ENCODE results near the gene NKRF. TPM values are rescaled to one million over a fixed set of nuclear protein-coding genes. Genes with fewer than 3 reads are reported as not detected.

The NKRF gene
- polyA plus RNA-seq, 3 donors: 1.3 to 4.7 (median 2.4) TPM

DNA sequence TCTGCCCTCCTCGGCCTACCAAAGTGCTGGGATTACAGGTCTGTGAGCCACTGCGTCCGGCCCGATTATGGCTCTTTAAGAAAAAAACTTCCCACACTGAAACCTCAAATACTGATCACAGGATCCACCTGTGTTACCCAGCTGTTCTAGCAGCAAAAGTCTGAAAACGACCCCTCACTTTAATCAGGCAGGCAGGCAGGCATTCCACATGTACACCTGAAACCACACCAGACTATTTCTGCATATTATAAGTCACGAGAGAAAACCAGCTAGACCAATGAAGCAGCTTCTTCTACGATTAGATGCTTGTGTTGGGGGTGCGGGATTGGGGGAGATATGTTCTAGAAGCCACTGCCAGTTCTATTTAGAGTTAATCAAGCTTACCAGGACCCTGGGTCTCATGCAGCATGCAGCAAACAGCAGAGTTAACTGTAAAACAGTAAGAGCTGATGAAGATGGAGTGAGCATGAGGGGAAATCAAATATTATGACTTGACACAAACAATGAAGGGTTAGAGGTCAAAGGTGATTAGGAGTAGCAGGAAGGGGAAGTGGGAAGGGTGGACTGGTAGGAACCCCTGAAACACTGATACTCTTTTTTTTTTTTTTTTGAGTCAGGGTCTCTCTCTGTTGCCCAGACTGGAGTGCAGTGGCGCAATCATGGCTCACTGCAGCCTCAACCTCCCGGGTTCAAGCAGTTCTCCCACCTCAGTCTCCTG, 18.9 kb upstream of the NKRF start:
- Mint-ChIP-seq H3K36me3 (peaks cover 18 to 38% of the 10 kb centered on the region in 2 donors), H3K27ac (peak overlapping the region; percentile 12 to 73 (median 60)), H3K9me3 (no peaks in the 10 kb centered on the region), H3K4me3 (no peak overlapping the region), H3K4me1 (peaks cover 21% of the 10 kb centered on the region), H3K27me3 (ENCODE audit: low read depth in 3 of 3) (peaks cover 0 to 7% (median 0%) of the 10 kb centered on the region in 3 donors)
- no peak overlapping the region for H2AFZ ChIP-seq (ENCODE audit: insufficient read depth, low read depth, low read length, poor library complexity, severe bottlenecking)
- H3K27me3 ChIP-seq (ENCODE audit: control insufficient read depth in 2 of 2, insufficient read depth in 2 of 2, low read length in 2 of 2): no peaks in the 10 kb centered on the region
- peak overlapping the region in 1 of 2 donors; percentile 34 for H3K27ac ChIP-seq (ENCODE audit: low read depth in 1 of 2, low read length in 2 of 2)
- no peaks in the 10 kb centered on the region for H4K20me1 ChIP-seq (ENCODE audit: insufficient read depth, low read length)
- intact Hi-C loops (cut with micrococcal nuclease): no loop called here
- 100% methylated on average over 4 of the region's 10 CpGs for WGBS (ENCODE audit: insufficient coverage)
- no peak overlapping the region for H3K9ac ChIP-seq (ENCODE audit: insufficient read depth, low read length, poor library complexity, severe bottlenecking)
- peaks cover 18 to 27% of the 10 kb centered on the region in 2 donors for H3K4me1 ChIP-seq (ENCODE audit: control insufficient read depth in 1 of 2, insufficient read depth in 2 of 2, low read length in 2 of 2)
- no peaks in the 10 kb centered on the region for H3K79me2 ChIP-seq (ENCODE audit: insufficient read depth, low read length)
- H3K9me3 ChIP-seq (replicated peaks in 1 of 2; ENCODE audit: control insufficient read depth in 1 of 2, insufficient read depth in 1 of 2, low read length in 2 of 2): no peaks in the 10 kb centered on the region
- H3K36me3 ChIP-seq (replicated peaks in 1 of 2; ENCODE audit: control insufficient read depth in 1 of 2, insufficient read depth in 2 of 2, low read length in 2 of 2): peaks cover 7 to 20% of the 10 kb centered on the region in 2 donors
- no peak overlapping the region for H3K4me2 ChIP-seq (replicated peaks; ENCODE audit: extremely low read depth, low read length, poor library complexity, severe bottlenecking)
- TF ChIP-seq, protein P1, sequence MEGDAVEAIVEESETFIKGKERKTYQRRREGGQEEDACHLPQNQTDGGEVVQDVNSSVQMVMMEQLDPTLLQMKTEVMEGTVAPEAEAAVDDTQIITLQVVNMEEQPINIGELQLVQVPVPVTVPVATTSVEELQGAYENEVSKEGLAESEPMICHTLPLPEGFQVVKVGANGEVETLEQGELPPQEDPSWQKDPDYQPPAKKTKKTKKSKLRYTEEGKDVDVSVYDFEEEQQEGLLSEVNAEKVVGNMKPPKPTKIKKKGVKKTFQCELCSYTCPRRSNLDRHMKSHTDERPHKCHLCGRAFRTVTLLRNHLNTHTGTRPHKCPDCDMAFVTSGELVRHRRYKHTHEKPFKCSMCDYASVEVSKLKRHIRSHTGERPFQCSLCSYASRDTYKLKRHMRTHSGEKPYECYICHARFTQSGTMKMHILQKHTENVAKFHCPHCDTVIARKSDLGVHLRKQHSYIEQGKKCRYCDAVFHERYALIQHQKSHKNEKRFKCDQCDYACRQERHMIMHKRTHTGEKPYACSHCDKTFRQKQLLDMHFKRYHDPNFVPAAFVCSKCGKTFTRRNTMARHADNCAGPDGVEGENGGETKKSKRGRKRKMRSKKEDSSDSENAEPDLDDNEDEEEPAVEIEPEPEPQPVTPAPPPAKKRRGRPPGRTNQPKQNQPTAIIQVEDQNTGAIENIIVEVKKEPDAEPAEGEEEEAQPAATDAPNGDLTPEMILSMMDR (IDR thresholded peaks at IDR 0.05): no peak
- H3K4me3 ChIP-seq (replicated peaks in 1 of 3; ENCODE audit: low read depth in 2 of 3, low read length in 3 of 3): no peak overlapping the region
- no peak for DNase-seq

DNA sequence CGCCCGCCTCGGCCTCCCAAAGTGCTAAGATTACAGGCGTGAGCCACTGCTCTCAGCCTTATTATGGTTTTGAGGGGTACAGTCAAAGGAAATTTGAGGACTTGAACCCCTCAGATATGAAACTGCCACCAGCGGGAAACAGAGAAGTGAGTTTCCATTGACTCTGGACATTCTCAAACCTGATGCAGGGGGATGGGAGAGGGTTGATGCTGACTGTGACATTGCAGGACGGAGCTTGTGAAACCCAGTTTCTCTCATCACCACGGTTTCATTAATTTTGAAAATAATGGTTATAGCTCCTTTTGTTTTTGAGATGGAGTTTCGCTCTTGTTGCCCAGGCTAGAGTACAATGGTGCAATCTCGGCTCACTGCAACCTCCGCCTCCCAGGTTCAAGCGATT, 18.2 kb upstream of the NKRF start:
- Histone ChIP-seq H3K4me1 (ENCODE audit: control insufficient read depth in 1 of 2, insufficient read depth in 2 of 2, low read length in 2 of 2) (peaks cover 25 to 34% of the 10 kb centered on the region in 2 donors), H3K9me3 (replicated peaks in 1 of 2; ENCODE audit: control insufficient read depth in 1 of 2, insufficient read depth in 1 of 2, low read length in 2 of 2) (no peaks in the 10 kb centered on the region), H3K36me3 (replicated peaks in 1 of 2; ENCODE audit: control insufficient read depth in 1 of 2, insufficient read depth in 2 of 2, low read length in 2 of 2) (peaks cover 6 to 16% of the 10 kb centered on the region in 2 donors), H2AFZ (ENCODE audit: insufficient read depth, low read depth, low read length, poor library complexity, severe bottlenecking) (no peak overlapping the region), H3K79me2 (ENCODE audit: insufficient read depth, low read length) (no peaks in the 10 kb centered on the region), H3K27ac (ENCODE audit: low read depth in 1 of 2, low read length in 2 of 2) (no peak overlapping the region), H4K20me1 (ENCODE audit: insufficient read depth, low read length) (no peaks in the 10 kb centered on the region), H3K27me3 (ENCODE audit: control insufficient read depth in 2 of 2, insufficient read depth in 2 of 2, low read length in 2 of 2) (no peaks in the 10 kb centered on the region), H3K9ac (ENCODE audit: insufficient read depth, low read length, poor library complexity, severe bottlenecking) (no peak overlapping the region), H3K4me2 (replicated peaks; ENCODE audit: extremely low read depth, low read length, poor library complexity, severe bottlenecking) (no peak overlapping the region), H3K4me3 (replicated peaks in 1 of 3; ENCODE audit: low read depth in 2 of 3, low read length in 3 of 3) (no peak overlapping the region)
- Mint-ChIP-seq H3K27me3 (ENCODE audit: low read depth in 3 of 3) (peaks cover 0 to 11% (median 0%) of the 10 kb centered on the region in 3 donors), H3K4me3 (no peak overlapping the region), H3K4me1 (peaks cover 28% of the 10 kb centered on the region), H3K9me3 (no peaks in the 10 kb centered on the region), H3K27ac (no peak overlapping the region), H3K36me3 (peaks cover 16 to 33% of the 10 kb centered on the region in 2 donors)
- DNase-seq: no peak
- 80% methylated on average over 1 of the region's 11 CpGs for WGBS (ENCODE audit: insufficient coverage)
- intact Hi-C loops (cut with micrococcal nuclease): no loop called here
- TF ChIP-seq, protein P1 (IDR thresholded peaks at IDR 0.05): no peak

Measured in CD14-positive monocyte (primary cell).